IPS-18a (cell line): Measurements from ENCODE around the gene SIK2.

Experiments
- H3K27ac ChIP-seq: one replicate; pipeline ENCODE4 v1.5.1; 2013; ENCODE audit warnings: low read length
- H3K27me3 ChIP-seq: one replicate; pipeline ENCODE4 v1.6.1; 2013; ENCODE audit warnings: mild to moderate bottlenecking, low read length; ENCODE audit not compliant: control insufficient read depth, insufficient read depth
- H3K36me3 ChIP-seq: one replicate; pipeline ENCODE4 v1.6.1; 2013; ENCODE audit warnings: low read depth, low read length; ENCODE audit not compliant: control insufficient read depth
- H3K4me1 ChIP-seq: one replicate; pipeline ENCODE4 v1.6.1; 2013; ENCODE audit warnings: low read depth, low read length; ENCODE audit not compliant: control insufficient read depth
- H3K4me3 ChIP-seq: one replicate; pipeline ENCODE4 v1.5.1; 2013; ENCODE audit warnings: low read length
- H3K9ac ChIP-seq: one replicate; pipeline ENCODE4 v1.6.1; 2013; ENCODE audit warnings: mild to moderate bottlenecking, low read length, moderate library complexity
- H3K9me3 ChIP-seq: one replicate; pipeline ENCODE4 v1.6.1; 2013; ENCODE audit warnings: low read depth, low read length; ENCODE audit not compliant: control insufficient read depth

Gene SIK2

DNA sequence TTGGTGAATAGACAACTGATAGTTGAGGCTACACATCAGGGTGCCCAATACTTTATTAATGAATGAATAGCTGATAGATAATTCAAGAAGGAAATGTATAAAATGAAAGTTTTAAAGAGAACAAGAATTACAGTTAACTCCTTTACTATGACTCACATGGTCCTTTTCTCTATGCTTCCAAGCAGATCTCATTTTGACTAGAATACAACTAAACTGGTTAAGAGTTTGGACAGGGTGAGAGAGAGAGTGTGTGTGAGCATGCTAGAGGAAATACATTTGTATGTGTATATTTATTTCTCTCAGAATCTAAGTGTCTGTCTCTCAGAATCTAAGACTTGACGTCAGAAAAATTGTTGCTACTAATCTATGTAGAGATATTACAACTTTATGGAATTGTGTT, 66.7 kb downstream of the SIK2 start:
- Histone ChIP-seq H3K27ac (no peak overlapping the region), H3K9ac (no peak overlapping the region), H3K27me3 (no peaks in the 10 kb centered on the region), H3K4me3 (no peak overlapping the region), H3K9me3 (no peaks in the 10 kb centered on the region), H3K4me1 (no peaks in the 10 kb centered on the region), H3K36me3 (no peaks in the 10 kb centered on the region)

DNA sequence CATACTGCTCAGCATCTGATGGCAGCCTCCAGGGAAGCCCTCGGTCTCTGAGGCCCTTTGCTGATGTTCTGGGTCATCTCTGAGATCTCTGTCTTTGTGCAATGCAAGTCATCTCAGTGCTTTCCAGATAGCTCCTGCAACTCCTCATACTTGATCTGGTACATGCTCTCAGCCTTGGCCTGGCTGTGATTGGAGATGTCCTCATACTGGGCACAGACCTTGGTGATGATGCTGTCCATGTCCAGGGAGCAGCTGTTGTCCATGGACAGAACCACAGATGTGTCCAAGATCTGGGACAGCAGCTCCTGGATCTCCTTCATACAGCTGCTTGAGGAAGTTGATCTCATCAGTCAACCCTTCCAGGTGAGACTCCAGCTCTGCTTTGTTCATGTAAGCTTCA, 69.1 kb downstream of the SIK2 start:
- no peaks in the 10 kb centered on the region for H3K4me1 ChIP-seq
- no peaks in the 10 kb centered on the region for H3K27me3 ChIP-seq
- H3K9ac ChIP-seq, result no peak overlapping the region
- no peak overlapping the region for H3K27ac ChIP-seq
- H3K9me3 ChIP-seq, result no peaks in the 10 kb centered on the region
- no peaks in the 10 kb centered on the region for H3K36me3 ChIP-seq
- H3K4me3 ChIP-seq, result no peak overlapping the region

- Histone ChIP-seq H3K27ac (no peak overlapping the region), H3K9me3 (no peaks in the 10 kb centered on the region), H3K4me3 (no peak overlapping the region), H3K36me3 (no peaks in the 10 kb centered on the region), H3K4me1 (no peaks in the 10 kb centered on the region), H3K27me3 (no peaks in the 10 kb centered on the region), H3K9ac (no peak overlapping the region)
Observed at GRCh38 chr11:111672949-111673348, 70.7 kb downstream of the SIK2 start.

DNA sequence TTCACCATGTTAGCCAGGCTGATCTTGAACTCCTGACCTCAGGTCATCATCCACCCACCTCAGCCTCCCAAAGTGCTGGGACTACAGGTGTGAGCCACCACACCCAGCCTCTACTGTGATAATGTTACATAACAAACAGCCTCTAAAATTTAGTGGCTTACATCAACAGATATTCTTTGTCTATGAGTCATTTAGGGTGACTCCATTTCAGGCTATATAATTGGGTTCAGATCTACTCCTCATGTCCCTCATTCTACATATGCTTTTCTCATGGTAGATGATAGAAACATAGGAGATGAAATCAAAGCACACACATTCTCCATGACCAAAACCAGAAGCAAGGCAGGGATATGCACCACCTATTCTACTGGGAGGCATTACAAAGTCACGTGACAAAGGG, 72.7 kb downstream of the SIK2 start:
- H3K27me3 ChIP-seq, result no peaks in the 10 kb centered on the region
- no peaks in the 10 kb centered on the region for H3K36me3 ChIP-seq
- H3K27ac ChIP-seq, result no peak overlapping the region
- no peak overlapping the region for H3K9ac ChIP-seq
- H3K4me3 ChIP-seq, result no peak overlapping the region
- no peaks in the 10 kb centered on the region for H3K4me1 ChIP-seq
- H3K9me3 ChIP-seq, result no peaks in the 10 kb centered on the region

DNA sequence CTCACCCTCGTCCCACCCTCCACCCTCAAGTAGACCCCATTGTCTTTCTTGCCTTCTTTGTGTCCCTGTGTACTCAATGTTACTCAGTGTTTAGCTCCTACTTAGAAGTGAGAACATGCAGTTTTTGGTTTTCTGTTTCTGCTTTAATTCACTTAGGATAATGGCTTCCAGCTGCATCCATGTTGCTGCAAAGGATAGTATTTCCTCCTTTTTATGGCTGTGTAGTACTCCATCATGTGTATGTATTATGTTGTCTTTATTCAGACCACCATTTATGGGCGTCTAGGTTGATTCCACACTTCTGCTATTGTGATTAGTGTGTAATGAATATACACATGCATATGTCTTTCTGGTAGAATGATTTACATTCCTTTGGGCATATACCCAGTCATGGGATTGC, 73.6 kb downstream of the SIK2 start:
- no peaks in the 10 kb centered on the region for H3K36me3 ChIP-seq
- no peaks in the 10 kb centered on the region for H3K27me3 ChIP-seq
- H3K4me3 ChIP-seq, result no peak overlapping the region
- no peaks in the 10 kb centered on the region for H3K4me1 ChIP-seq
- no peak overlapping the region for H3K9ac ChIP-seq
- H3K27ac ChIP-seq, result no peak overlapping the region
- no peaks in the 10 kb centered on the region for H3K9me3 ChIP-seq

DNA sequence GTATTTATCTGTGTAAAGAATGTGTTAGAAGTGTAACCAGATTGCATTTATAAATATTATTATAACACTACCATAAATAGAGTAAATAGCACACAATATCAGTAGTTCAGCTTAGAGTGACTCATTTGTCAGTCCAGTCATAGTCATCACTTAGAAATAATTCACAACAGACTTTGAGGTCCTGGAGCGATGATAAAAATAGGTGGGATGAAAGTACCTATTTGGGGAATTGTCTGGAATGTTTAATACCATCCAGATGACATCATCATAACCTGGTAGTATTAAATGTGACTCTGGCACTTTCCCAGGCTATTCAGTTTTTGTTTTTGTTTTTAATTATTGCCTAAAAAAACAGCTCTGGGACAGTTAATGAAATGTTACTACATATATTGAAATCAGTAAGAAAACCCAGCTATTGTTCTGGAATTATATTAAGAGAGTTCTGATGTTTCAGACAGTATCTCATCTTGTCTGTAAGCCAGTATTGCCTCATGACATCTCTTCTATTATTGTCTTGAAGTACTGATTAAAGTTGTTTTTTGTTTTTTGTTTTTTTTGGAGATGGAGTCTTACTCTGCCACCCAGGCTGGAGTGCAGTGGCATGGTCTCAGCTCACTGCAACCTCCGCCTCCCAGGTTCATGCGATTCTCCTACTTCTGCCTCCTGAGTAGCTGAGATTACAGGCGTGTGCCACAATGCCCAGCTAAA, 74.8 kb downstream of the SIK2 start:
- Histone ChIP-seq H3K36me3 (no peaks in the 10 kb centered on the region), H3K27ac (no peak overlapping the region), H3K4me1 (no peaks in the 10 kb centered on the region), H3K9ac (no peak overlapping the region), H3K4me3 (no peak overlapping the region), H3K9me3 (no peaks in the 10 kb centered on the region), H3K27me3 (no peaks in the 10 kb centered on the region)

- Histone ChIP-seq H3K4me3 (no peak overlapping the region), H3K9me3 (no peaks in the 10 kb centered on the region), H3K27me3 (no peaks in the 10 kb centered on the region), H3K9ac (no peak overlapping the region), H3K4me1 (no peaks in the 10 kb centered on the region), H3K36me3 (no peaks in the 10 kb centered on the region), H3K27ac (no peak overlapping the region)
Observed at GRCh38 chr11:111680486-111681175, 78.4 kb downstream of the SIK2 start.

- Histone ChIP-seq H3K36me3 (no peaks in the 10 kb centered on the region), H3K9ac (no peak overlapping the region), H3K4me3 (no peak overlapping the region), H3K9me3 (no peaks in the 10 kb centered on the region), H3K4me1 (no peaks in the 10 kb centered on the region), H3K27me3 (no peaks in the 10 kb centered on the region), H3K27ac (no peak overlapping the region)
Observed at GRCh38 chr11:111683806-111684205, 81.6 kb downstream of the SIK2 start.

DNA sequence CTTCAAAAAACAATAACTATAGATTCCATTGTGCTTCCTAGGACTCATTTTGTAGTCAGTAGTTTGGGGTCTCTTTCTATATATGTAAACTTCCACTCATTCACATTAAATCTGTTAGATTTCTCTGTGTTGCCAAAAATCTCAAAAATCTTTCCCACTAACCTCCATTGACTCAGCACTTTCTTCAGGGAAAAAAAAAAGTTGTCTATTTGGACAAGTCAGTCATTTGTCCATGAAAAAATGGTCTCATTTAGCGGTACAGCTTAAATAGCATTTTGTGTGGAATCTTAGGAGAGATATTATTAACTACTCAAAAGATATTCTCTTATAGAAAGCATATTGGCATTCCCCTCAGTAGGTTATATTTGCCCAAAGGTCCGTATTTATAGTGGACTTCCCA, 82.0 kb downstream of the SIK2 start:
- H3K9me3 ChIP-seq, result no peaks in the 10 kb centered on the region
- H3K27ac ChIP-seq, result no peak overlapping the region
- no peaks in the 10 kb centered on the region for H3K36me3 ChIP-seq
- H3K4me3 ChIP-seq, result no peak overlapping the region
- H3K9ac ChIP-seq, result no peak overlapping the region
- no peaks in the 10 kb centered on the region for H3K27me3 ChIP-seq
- H3K4me1 ChIP-seq, result no peaks in the 10 kb centered on the region

GRCh38 chr11:111688013-111688412, 85.8 kb downstream of the SIK2 start:
- no peaks in the 10 kb centered on the region for H3K4me1 ChIP-seq
- no peaks in the 10 kb centered on the region for H3K27me3 ChIP-seq
- no peak overlapping the region for H3K9ac ChIP-seq
- no peaks in the 10 kb centered on the region for H3K9me3 ChIP-seq
- H3K27ac ChIP-seq, result no peak overlapping the region
- H3K4me3 ChIP-seq, result no peak overlapping the region
- H3K36me3 ChIP-seq, result no peaks in the 10 kb centered on the region

- Histone ChIP-seq H3K27ac (no peak overlapping the region), H3K9ac (no peak overlapping the region), H3K4me1 (no peaks in the 10 kb centered on the region), H3K36me3 (no peaks in the 10 kb centered on the region), H3K9me3 (no peaks in the 10 kb centered on the region), H3K27me3 (no peaks in the 10 kb centered on the region), H3K4me3 (no peak overlapping the region)
Observed at GRCh38 chr11:111691176-111691575, 88.9 kb downstream of the SIK2 start.

DNA sequence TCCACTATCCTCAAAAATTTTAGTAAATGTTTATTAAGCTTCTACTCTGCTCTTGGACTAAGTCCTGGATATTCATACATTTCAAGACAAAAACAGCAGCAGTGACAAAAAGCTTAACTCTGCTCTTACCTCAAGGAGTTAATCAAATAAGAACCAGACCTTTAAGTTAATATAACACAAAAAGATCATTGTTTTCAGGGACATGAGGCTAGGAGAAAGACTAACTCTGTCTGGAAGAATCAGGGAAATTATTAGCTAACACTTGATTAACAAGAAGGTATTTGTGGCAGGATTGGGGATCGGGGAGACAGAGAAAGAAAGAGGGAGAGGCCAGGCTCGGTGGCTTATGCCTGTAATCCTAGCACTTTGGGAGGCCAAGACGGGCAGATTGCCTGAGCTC, 89.5 kb downstream of the SIK2 start:
- Histone ChIP-seq H3K4me1 (no peaks in the 10 kb centered on the region), H3K4me3 (no peak overlapping the region), H3K36me3 (no peaks in the 10 kb centered on the region)

More for the DNA sequence above, 89.5 kb downstream of the SIK2 start:
- H3K9me3 ChIP-seq, result no peaks in the 10 kb centered on the region
- no peak overlapping the region for H3K27ac ChIP-seq
- no peak overlapping the region for H3K9ac ChIP-seq
- H3K27me3 ChIP-seq, result no peaks in the 10 kb centered on the region
